ENCODE results near the gene ATF5.

Gene ATF5

GRCh38 chr19:49978324-49978723 lies 49.3 kb downstream of the ATF5 start:
- H3K27ac ChIP-seq, result no peak overlapping the region
- no peak for TF ChIP-seq ZFX (IDR thresholded peaks at IDR 0.05; ENCODE audit: borderline replicate concordance)
- no peak for TF ChIP-seq CTCF (IDR thresholded peaks at IDR 0.05)

- no peak for TF ChIP-seq CTCF (IDR thresholded peaks at IDR 0.05)
- TF ChIP-seq ZFX (IDR thresholded peaks at IDR 0.05; ENCODE audit: borderline replicate concordance), result no peak
- H3K27ac ChIP-seq, result no peak overlapping the region
These were observed 52.9 kb downstream of the ATF5 start for GRCh38 chr19:49981603-49982593.
